RWPE2 (cell line): Measurements from ENCODE around the gene PCSK5.

ENCODE experiments used
- ATAC-seq: fragments of 200-7000 bp; cut with Tn5 transposase; 3 replicates; pipeline ENCODE4 v1.9.1; 2021; ENCODE audit warnings: low read depth
- DNase-seq: peaks from one replicate; pipeline ENCODE4 v3.0.0-alpha.2; 2020; ENCODE audit warnings: low spot score
- H3K27ac ChIP-seq: fragments of 450-650 bp; 2 replicates; pipeline ENCODE4 v1.5.1; 2017; ENCODE audit warnings: mild to moderate bottlenecking; ENCODE audit not compliant: poor library complexity, severe bottlenecking
- H3K27me3 ChIP-seq: fragments of 250-450 bp; sonication (Bioruptor Pico); 2 replicates; pipeline ENCODE4 v1.5.1; 2021; ENCODE audit warnings: mild to moderate bottlenecking, moderate library complexity; ENCODE audit not compliant: insufficient read depth, poor library complexity, severe bottlenecking
- H3K36me3 ChIP-seq: fragments of 250-450 bp; sonication (Bioruptor Pico); 2 replicates; pipeline ENCODE4 v1.5.1; 2020; ENCODE audit warnings: low read depth, mild to moderate bottlenecking, moderate library complexity
- H3K4me1 ChIP-seq: fragments of 250-450 bp; sonication (Bioruptor Pico); 2 replicates; pipeline ENCODE4 v1.5.1; 2021; ENCODE audit warnings: mild to moderate bottlenecking, moderate library complexity; ENCODE audit not compliant: insufficient read depth, poor library complexity, severe bottlenecking
- H3K4me3 ChIP-seq: fragments of 250-450 bp; sonication (Bioruptor Pico); 2 replicates; pipeline ENCODE4 v1.5.1; 2021; ENCODE audit warnings: mild to moderate bottlenecking, moderate library complexity; ENCODE audit not compliant: severe bottlenecking
- H3K9me3 ChIP-seq: fragments of 250-450 bp; sonication (Bioruptor Pico); 2 replicates; pipeline ENCODE4 v1.5.1; 2021; ENCODE audit warnings: mild to moderate bottlenecking, moderate library complexity; ENCODE audit not compliant: severe bottlenecking
- CTCF ChIP-seq: fragments of 450-650 bp; IDR thresholded peaks from one replicate; pipeline ENCODE4 v1.5.1; 2017; ENCODE audit warnings: mild to moderate bottlenecking, moderate library complexity; ENCODE audit not compliant: poor library complexity, severe bottlenecking

Gene PCSK5

GRCh38 chr9:76200315-76200714 is 309.8 kb downstream of the PCSK5 start:
- DNase-seq, result no peak
- Histone ChIP-seq H3K4me3 (no peak overlapping the region), H3K4me1 (no peaks in the 10 kb centered on the region), H3K9me3 (no peaks in the 10 kb centered on the region), H3K36me3 (no peaks in the 10 kb centered on the region), H3K27me3 (no peaks in the 10 kb centered on the region), H3K27ac (no peak overlapping the region)
- no peak for TF ChIP-seq CTCF
- no peak for ATAC-seq

GRCh38 chr9:76200745-76201144 is 310.3 kb downstream of the PCSK5 start:
- no peak for TF ChIP-seq CTCF
- Histone ChIP-seq H3K4me1 (no peaks in the 10 kb centered on the region), H3K27ac (no peak overlapping the region), H3K4me3 (no peak overlapping the region), H3K9me3 (no peaks in the 10 kb centered on the region), H3K36me3 (no peaks in the 10 kb centered on the region), H3K27me3 (no peaks in the 10 kb centered on the region)
- DNase-seq, result no peak
- ATAC-seq, result no peak

- ATAC-seq (no peak), DNase-seq (no peak)
- H3K27ac ChIP-seq, result no peak overlapping the region
- no peaks in the 10 kb centered on the region for H3K27me3 ChIP-seq
- no peaks in the 10 kb centered on the region for H3K36me3 ChIP-seq
- H3K4me3 ChIP-seq, result no peak overlapping the region
- no peak for TF ChIP-seq CTCF
- no peaks in the 10 kb centered on the region for H3K9me3 ChIP-seq
- no peaks in the 10 kb centered on the region for H3K4me1 ChIP-seq
Measured at GRCh38 chr9:76203373-76203772, 312.9 kb downstream of the PCSK5 start.

- H3K36me3 ChIP-seq, result no peaks in the 10 kb centered on the region
- no peak for TF ChIP-seq CTCF
- H3K9me3 ChIP-seq, result no peaks in the 10 kb centered on the region
- no peak overlapping the region for H3K4me3 ChIP-seq
- DNase-seq, result no peak
- no peak for ATAC-seq
- H3K27ac ChIP-seq, result no peak overlapping the region
- H3K4me1 ChIP-seq, result no peaks in the 10 kb centered on the region
- no peaks in the 10 kb centered on the region for H3K27me3 ChIP-seq
Measured at GRCh38 chr9:76206821-76207220, 316.3 kb downstream of the PCSK5 start.

- H3K9me3 ChIP-seq, result no peaks in the 10 kb centered on the region
- peaks cover 20% of the 10 kb centered on the region for H3K4me1 ChIP-seq
- H3K27ac ChIP-seq, result no peak overlapping the region
- no peak for ATAC-seq
- no peaks in the 10 kb centered on the region for H3K36me3 ChIP-seq
- H3K27me3 ChIP-seq, result no peaks in the 10 kb centered on the region
- TF ChIP-seq CTCF, result no peak
- H3K4me3 ChIP-seq, result no peak overlapping the region
- DNase-seq, result no peak
Measured at GRCh38 chr9:76213751-76214150, 323.3 kb downstream of the PCSK5 start.
